ENCODE results near the gene LDLRAD3. TPM values are rescaled to one million over a fixed set of nuclear protein-coding genes. Genes with fewer than 3 reads are reported as not detected.

LDLRAD3 gene
- total RNA-seq, 1 donor from 2014 or later: 19.6 TPM

- no peak for DNase-seq (ENCODE audit: low spot score, unreplicated experiment)
- Mint-ChIP-seq H3K4me1 (ENCODE audit: low read depth) (peaks cover 31% of the 10 kb centered on the region), H3K9me3 (ENCODE audit: low read depth) (no peaks in the 10 kb centered on the region), H3K27me3 (no peaks in the 10 kb centered on the region), H3K27ac (peak overlapping the region; percentile 65), H3K4me3 (ENCODE audit: low read depth) (no peak overlapping the region), H3K36me3 (ENCODE audit: insufficient read depth) (peaks cover 3% of the 10 kb centered on the region)
- peak; percentile 42 for TF ChIP-seq CTCF (IDR thresholded peaks at IDR 0.05; ENCODE audit: unreplicated experiment)
Observed at GRCh38 chr11:36149538-36150242, 205.8 kb downstream of the LDLRAD3 start.

GRCh38 chr11:36150986-36151385 lies 207.1 kb downstream of the LDLRAD3 start:
- Mint-ChIP-seq H3K9me3 (ENCODE audit: low read depth) (no peaks in the 10 kb centered on the region), H3K27me3 (no peaks in the 10 kb centered on the region), H3K4me3 (ENCODE audit: low read depth) (no peak overlapping the region), H3K36me3 (ENCODE audit: insufficient read depth) (peaks cover 3% of the 10 kb centered on the region), H3K4me1 (ENCODE audit: low read depth) (peaks cover 35% of the 10 kb centered on the region), H3K27ac (peak overlapping the region; percentile 58)
- no peak for DNase-seq (ENCODE audit: low spot score, unreplicated experiment)
- no peak for TF ChIP-seq CTCF (IDR thresholded peaks at IDR 0.05; ENCODE audit: unreplicated experiment)

GRCh38 chr11:36151933-36152580 lies 208.2 kb downstream of the LDLRAD3 start:
- TF ChIP-seq CTCF (IDR thresholded peaks at IDR 0.05; ENCODE audit: unreplicated experiment): no peak
- Mint-ChIP-seq H3K27ac (peak overlapping the region; percentile 90), H3K4me1 (ENCODE audit: low read depth) (peaks cover 31% of the 10 kb centered on the region)

GRCh38 chr11:36153551-36153950 lies 209.7 kb downstream of the LDLRAD3 start:
- Mint-ChIP-seq H3K27me3 (no peaks in the 10 kb centered on the region), H3K9me3 (ENCODE audit: low read depth) (no peaks in the 10 kb centered on the region), H3K27ac (peak overlapping the region; percentile 90), H3K36me3 (ENCODE audit: insufficient read depth) (peaks cover 3% of the 10 kb centered on the region), H3K4me1 (ENCODE audit: low read depth) (peaks cover 31% of the 10 kb centered on the region), H3K4me3 (ENCODE audit: low read depth) (no peak overlapping the region)
- peak; percentile 32 for TF ChIP-seq CTCF (IDR thresholded peaks at IDR 0.05; ENCODE audit: unreplicated experiment)
- no peak for DNase-seq (ENCODE audit: low spot score, unreplicated experiment)

More at GRCh38 chr11:36151933-36152580, 208.2 kb downstream of the LDLRAD3 start:
- H3K27me3 Mint-ChIP-seq: no peaks in the 10 kb centered on the region
- no peaks in the 10 kb centered on the region for H3K9me3 Mint-ChIP-seq (ENCODE audit: low read depth)
- DNase-seq (ENCODE audit: low spot score, unreplicated experiment): no peak
- H3K36me3 Mint-ChIP-seq (ENCODE audit: insufficient read depth): peaks cover 3% of the 10 kb centered on the region
- H3K4me3 Mint-ChIP-seq (ENCODE audit: low read depth): no peak overlapping the region

- Mint-ChIP-seq H3K4me1 (ENCODE audit: low read depth) (peaks cover 26% of the 10 kb centered on the region), H3K27me3 (no peaks in the 10 kb centered on the region), H3K36me3 (ENCODE audit: insufficient read depth) (no peaks in the 10 kb centered on the region), H3K27ac (no peak overlapping the region), H3K9me3 (ENCODE audit: low read depth) (no peaks in the 10 kb centered on the region), H3K4me3 (ENCODE audit: low read depth) (peak overlapping the region; percentile 20)
- DNase-seq (ENCODE audit: low spot score, unreplicated experiment): no peak
- TF ChIP-seq CTCF (IDR thresholded peaks at IDR 0.05; ENCODE audit: unreplicated experiment): no peak
Observed at GRCh38 chr11:36155124-36155561, 211.3 kb downstream of the LDLRAD3 start.

Data from progenitor cell of endocrine pancreas (in vitro differentiated cells).